GM06990 (cell line): Measurements from ENCODE around the gene TRPT1.

ENCODE experiments used
- DNase-seq: peaks from one replicate; pipeline ENCODE4 v3.0.0-alpha.2; 2011; ENCODE audit not compliant: insufficient read length; ENCODE audit errors: extremely low read depth
- H3K27me3 ChIP-seq: replicated peaks from 2 replicates; pipeline ENCODE4 v1.6.0; 2011; ENCODE audit warnings: low read length; ENCODE audit not compliant: control insufficient read depth, insufficient read depth
- H3K36me3 ChIP-seq: 2 replicates; pipeline ENCODE4 v1.5.1; 2011; ENCODE audit warnings: low read length; ENCODE audit not compliant: control insufficient read depth, insufficient read depth
- H3K4me3 ChIP-seq: replicated peaks from 2 replicates; pipeline ENCODE4 v1.5.1; 2011; ENCODE audit warnings: low read depth, mild to moderate bottlenecking, control low read depth, low read length
- CTCF ChIP-seq: IDR thresholded peaks from 2 replicates; pipeline ENCODE4 v1.5.1; 2011; ENCODE audit warnings: low read length, control low read depth, mild to moderate bottlenecking, inconsistent platforms; ENCODE audit not compliant: insufficient read depth, poor library complexity, severe bottlenecking

TRPT1 gene

GRCh38 chr11:64203421-64204079 is 22.4 kb downstream of the TRPT1 start:
- no peak for TF ChIP-seq CTCF
- no peak for DNase-seq
- Histone ChIP-seq H3K36me3 (peaks cover 28% of the 10 kb centered on the region), H3K27me3 (no peaks in the 10 kb centered on the region), H3K4me3 (no peak overlapping the region)

GRCh38 chr11:64202992-64203391 is 23.0 kb downstream of the TRPT1 start:
- no peak for TF ChIP-seq CTCF
- H3K36me3 ChIP-seq: peaks cover 28% of the 10 kb centered on the region

GRCh38 chr11:64201543-64201942 is 24.4 kb downstream of the TRPT1 start:
- no peak for DNase-seq
- no peaks in the 10 kb centered on the region for H3K27me3 ChIP-seq
- H3K36me3 ChIP-seq: peaks cover 37% of the 10 kb centered on the region
- TF ChIP-seq CTCF: no peak
- no peak overlapping the region for H3K4me3 ChIP-seq

More at GRCh38 chr11:64202992-64203391, 23.0 kb downstream of the TRPT1 start:
- Histone ChIP-seq H3K4me3 (no peak overlapping the region), H3K27me3 (no peaks in the 10 kb centered on the region)
- no peak for DNase-seq

GRCh38 chr11:64198511-64198910 is 27.5 kb downstream of the TRPT1 start:
- H3K27me3 ChIP-seq: no peaks in the 10 kb centered on the region
- peaks cover 45% of the 10 kb centered on the region for H3K36me3 ChIP-seq
- TF ChIP-seq CTCF: no peak
- no peak for DNase-seq
- H3K4me3 ChIP-seq: no peak overlapping the region

- no peak for DNase-seq
- Histone ChIP-seq H3K4me3 (no peak overlapping the region), H3K27me3 (no peaks in the 10 kb centered on the region), H3K36me3 (peaks cover 38% of the 10 kb centered on the region)
- no peak for TF ChIP-seq CTCF
These were observed 29.4 kb downstream of the TRPT1 start for GRCh38 chr11:64196626-64197025.

GRCh38 chr11:64192434-64192833 is 33.6 kb downstream of the TRPT1 start:
- no peak for TF ChIP-seq CTCF
- Histone ChIP-seq H3K4me3 (no peak overlapping the region), H3K36me3 (peaks cover 28% of the 10 kb centered on the region), H3K27me3 (no peaks in the 10 kb centered on the region)
- DNase-seq: no peak
